HepG2 (cell line): ENCODE data around the gene TPR. TPM values are rescaled to one million over a fixed set of nuclear protein-coding genes. Genes with fewer than 3 reads are reported as not detected.

ENCODE experiments used
- ATAC-seq: fragments of 200-7000 bp; cut with Tn5 transposase; 3 replicates; pipeline ENCODE4 v1.9.1; 2020; ENCODE audit warnings: mild to moderate bottlenecking, moderate library complexity
- BruUV-seq: library from RNA; stranded (reverse); fragments of 400-500 nt; replicated peaks from 2 replicates; lab custom pipeline; 2021; lab: Mats Ljungman, UMichigan
- CTCF ChIA-PET: fragments of 300-600 bp; formaldehyde crosslinking; extraction: SDS; loops from one replicate; lab custom pipeline; 2021; ENCODE audit warnings: low total read pairs, inconsistent platforms, low intra/inter-chr PET ratio; lab: Yijun Ruan, JAX
- POLR2A ChIA-PET: fragments of 350-600 bp; sonication (Branson Sonifier 250); formaldehyde crosslinking; loops from one replicate; lab custom pipeline; 2020; ENCODE audit warnings: antibody characterized with exemption, inconsistent platforms; lab: Yijun Ruan, JAX
- DNase-seq: peaks from one replicate; pipeline ENCODE4 v3.0.0-alpha.2; 2015; ENCODE audit warnings: low spot score
- FAIRE-seq: peaks from 3 replicates; lab custom pipeline; 2011; peaks lifted over from hg19 to GRCh38; lab: Jason Lieb, UNC
- H2AFZ ChIP-seq: one replicate; pipeline ENCODE4 v1.6.1; 2011; ENCODE audit warnings: low read length, inconsistent platforms
- H3K27ac ChIP-seq: fragments of 300-600 bp; 3 replicates; pipeline ENCODE4 v1.8.0; 2011; ENCODE audit warnings: mixed run types, mild to moderate bottlenecking, mixed read lengths, low read length, inconsistent platforms; ENCODE audit not compliant: insufficient read depth; ENCODE audit errors: extremely low read length
- H3K27me3 ChIP-seq, 2 experiments: fragments of 200-600 bp in 1 of 2; 2 replicates in 1 of 2; 3 replicates in 1 of 2; pipeline versions ENCODE4 v1.6.0 to v1.8.0; 2011; ENCODE audit warnings: low read length in 2 of 2, mild to moderate bottlenecking in 2 of 2, moderate library complexity in 2 of 2, inconsistent platforms in 1 of 2; ENCODE audit not compliant: insufficient read depth in 2 of 2, control insufficient read depth in 1 of 2
- H3K36me3 ChIP-seq, 2 experiments: fragments of 200-600 bp in 1 of 2; replicated peaks in 1 of 2; 2 replicates in 1 of 2; 3 replicates in 1 of 2; pipeline versions ENCODE4 v1.5.1 to v1.8.0; 2011; ENCODE audit warnings: low read length in 2 of 2, inconsistent platforms in 1 of 2; ENCODE audit not compliant: insufficient read depth in 2 of 2, control insufficient read depth in 1 of 2
- H3K4me1 ChIP-seq: 2 replicates; pipeline ENCODE4 v1.5.1; 2012; ENCODE audit warnings: low read length, inconsistent platforms; ENCODE audit not compliant: insufficient read depth
- H3K4me2 ChIP-seq: 2 replicates; pipeline ENCODE4 v1.6.0; 2011; ENCODE audit warnings: low read depth, low read length, inconsistent platforms
- H3K4me3 ChIP-seq, 3 experiments: fragments of 200-600 bp in 1 of 3; sonication (generic), shearing (Covaris generic) in 1 of 3; replicated peaks in 1 of 3; 2 replicates each; pipeline ENCODE4 v1.5.1; 2011 to 2016; ENCODE audit warnings: low read length in 3 of 3, inconsistent platforms in 2 of 3, low read depth in 2 of 3, mild to moderate bottlenecking in 2 of 3, control low read depth in 1 of 3, mixed read lengths in 1 of 3; ENCODE audit not compliant: insufficient read depth in 1 of 3
- H3K79me2 ChIP-seq: one replicate; pipeline ENCODE4 v1.6.1; 2011; ENCODE audit warnings: low read length, inconsistent platforms; ENCODE audit not compliant: insufficient read depth
- H3K9ac ChIP-seq: 2 replicates; pipeline ENCODE4 v1.6.0; 2011; ENCODE audit warnings: mild to moderate bottlenecking, low read depth, low read length, inconsistent platforms; ENCODE audit not compliant: insufficient read depth
- H3K9me3 ChIP-seq: 2 replicates; pipeline ENCODE4 v1.5.1; 2012; ENCODE audit warnings: mild to moderate bottlenecking, low read length
- H4K20me1 ChIP-seq: 2 replicates; pipeline ENCODE4 v1.6.0; 2011; ENCODE audit warnings: inconsistent platforms, mild to moderate bottlenecking, low read length, moderate library complexity; ENCODE audit not compliant: insufficient read depth
- KDM6A ChIP-seq: IDR thresholded peaks from 2 replicates; pipeline ENCODE4 v1.6.1; 2016; ENCODE audit warnings: low read depth
- MYC ChIP-seq: sonication (generic); formaldehyde crosslinking; IDR thresholded peaks from 2 replicates; pipeline ENCODE4 v1.9.0; 2021; ENCODE audit warnings: missing genetic modification reagents, borderline replicate concordance
- REL ChIP-seq: sonication (generic); formaldehyde crosslinking; conservative IDR thresholded peaks from 2 replicates; pipeline ENCODE4 v1.8.0; 2022; ENCODE audit warnings: mild to moderate bottlenecking, missing genetic modification reagents, moderate library complexity
- ZNF318 ChIP-seq: sonication (generic); formaldehyde crosslinking; IDR thresholded peaks from 2 replicates; pipeline ENCODE4 v1.4.0; 2020; ENCODE audit warnings: mild to moderate bottlenecking, missing genetic modification reagents
- WGBS: methylation state at CpG from one replicate; pipeline ENCODE4 v1.1.6; 2017; ENCODE audit warnings: low lambda C conversion rate; 5-methylcytosine and 5-hydroxymethylcytosine counted together
- in situ Hi-C: cut with HindIII; loops from 2 replicates; pipeline ENCODE4 v1.10.0; 2017; ENCODE audit warnings: low pct_unique_long_range_greater_than_20kb; ENCODE audit not compliant: extremely low pct_ligation_motif_present
- intact Hi-C: fragments of 100-400 bp; cut with micrococcal nuclease; formaldehyde crosslinking; loops from one replicate; pipeline ENCODE4 v1.10.0; 2022; ENCODE audit not compliant: unreplicated experiment
- polyA plus RNA-seq, 8 experiments: library from polyadenylated mRNA; depleted of rRNA in 3 of 8; stranded (reverse) in 7 of 8; unstranded in 1 of 8; fragments of >200 nt; fragmentation: Illumina TruSeq in 4 of 8; extraction: Trizol in 4 of 8; gene quantifications; 2 replicates each; pipeline versions ENCODE4 v1.2.1 to v1.2.3, GENCODE V29; 2011 to 2016; ENCODE audit warnings: low read depth in 4 of 8, missing spikeins in 1 of 8, mixed read lengths in 1 of 8; ENCODE audit not compliant: insufficient read depth in 1 of 8
- total RNA-seq, 5 experiments: library from RNA; depleted of rRNA; stranded (reverse); fragments of >200 nt; fragmentation: Illumina TruSeq; extraction: Trizol; gene quantifications; 2 replicates each; pipeline ENCODE4 v1.2.3, GENCODE V29; 2016; ENCODE audit warnings: low read depth in 1 of 5
- TF ChIP-seq, protein P1 (sequence below), 2 experiments: IDR thresholded peaks; 2 replicates each; pipeline ENCODE4 v1.6.1; 2011 to 2012; ENCODE audit warnings: low read length in 2 of 2, borderline replicate concordance in 1 of 2, low read depth in 1 of 2, mild to moderate bottlenecking in 1 of 2, moderate library complexity in 1 of 2
- TF ChIP-seq, protein P2 (sequence below): sonication (generic); formaldehyde crosslinking; IDR thresholded peaks from 2 replicates; pipeline ENCODE4 v1.9.0; 2022; ENCODE audit warnings: missing genetic modification reagents, mild to moderate bottlenecking, borderline replicate concordance

Gene TPR
- total and polyA plus RNA-seq, 2 of the 13 experiments (the other 11 are each of a cell fraction or from before 2014, with no cell fraction given) = 78.9 to 81.7 TPM

DNA sequence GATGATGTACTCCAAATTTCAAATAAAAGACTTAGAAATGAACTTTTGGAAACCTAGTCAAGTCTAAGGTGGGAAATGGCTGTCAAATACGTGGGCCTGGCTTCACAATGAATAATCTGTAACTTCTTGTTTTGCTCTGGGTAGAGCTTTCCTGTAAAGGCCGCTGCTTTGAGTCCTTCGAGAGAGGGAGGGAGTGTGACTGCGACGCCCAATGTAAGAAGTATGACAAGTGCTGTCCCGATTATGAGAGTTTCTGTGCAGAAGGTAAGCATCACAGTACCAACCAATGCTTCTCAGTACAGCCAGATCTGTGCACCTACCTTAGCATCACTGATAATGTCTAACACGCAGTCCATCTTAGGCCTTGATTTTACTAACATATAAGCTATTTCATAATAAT is 73.6 kb downstream of the TPR start:
- DNase-seq (no peak), ATAC-seq (no peak), FAIRE-seq (no peak)
- H3K36me3 ChIP-seq = no peaks in the 10 kb centered on the region
- H3K9me3 ChIP-seq = no peaks in the 10 kb centered on the region
- whole genome bisulfite sequencing = 42% methylated on average over 7 of the region's 7 CpGs
- H3K4me3 ChIP-seq = no peak overlapping the region
- TF ChIP-seq KDM6A (no peak), MYC (no peak), REL (CRISPR knock-in tag) (no peak), ZNF318 (CRISPR knock-in tag) (no peak)
- TF ChIP-seq, protein P1, sequence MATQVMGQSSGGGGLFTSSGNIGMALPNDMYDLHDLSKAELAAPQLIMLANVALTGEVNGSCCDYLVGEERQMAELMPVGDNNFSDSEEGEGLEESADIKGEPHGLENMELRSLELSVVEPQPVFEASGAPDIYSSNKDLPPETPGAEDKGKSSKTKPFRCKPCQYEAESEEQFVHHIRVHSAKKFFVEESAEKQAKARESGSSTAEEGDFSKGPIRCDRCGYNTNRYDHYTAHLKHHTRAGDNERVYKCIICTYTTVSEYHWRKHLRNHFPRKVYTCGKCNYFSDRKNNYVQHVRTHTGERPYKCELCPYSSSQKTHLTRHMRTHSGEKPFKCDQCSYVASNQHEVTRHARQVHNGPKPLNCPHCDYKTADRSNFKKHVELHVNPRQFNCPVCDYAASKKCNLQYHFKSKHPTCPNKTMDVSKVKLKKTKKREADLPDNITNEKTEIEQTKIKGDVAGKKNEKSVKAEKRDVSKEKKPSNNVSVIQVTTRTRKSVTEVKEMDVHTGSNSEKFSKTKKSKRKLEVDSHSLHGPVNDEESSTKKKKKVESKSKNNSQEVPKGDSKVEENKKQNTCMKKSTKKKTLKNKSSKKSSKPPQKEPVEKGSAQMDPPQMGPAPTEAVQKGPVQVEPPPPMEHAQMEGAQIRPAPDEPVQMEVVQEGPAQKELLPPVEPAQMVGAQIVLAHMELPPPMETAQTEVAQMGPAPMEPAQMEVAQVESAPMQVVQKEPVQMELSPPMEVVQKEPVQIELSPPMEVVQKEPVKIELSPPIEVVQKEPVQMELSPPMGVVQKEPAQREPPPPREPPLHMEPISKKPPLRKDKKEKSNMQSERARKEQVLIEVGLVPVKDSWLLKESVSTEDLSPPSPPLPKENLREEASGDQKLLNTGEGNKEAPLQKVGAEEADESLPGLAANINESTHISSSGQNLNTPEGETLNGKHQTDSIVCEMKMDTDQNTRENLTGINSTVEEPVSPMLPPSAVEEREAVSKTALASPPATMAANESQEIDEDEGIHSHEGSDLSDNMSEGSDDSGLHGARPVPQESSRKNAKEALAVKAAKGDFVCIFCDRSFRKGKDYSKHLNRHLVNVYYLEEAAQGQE (IDR thresholded peaks at IDR 0.05; ENCODE audit: borderline replicate concordance in 1 of 2, low read depth in 1 of 2, low read length in 2 of 2) = no peak
- TF ChIP-seq, protein P2, sequence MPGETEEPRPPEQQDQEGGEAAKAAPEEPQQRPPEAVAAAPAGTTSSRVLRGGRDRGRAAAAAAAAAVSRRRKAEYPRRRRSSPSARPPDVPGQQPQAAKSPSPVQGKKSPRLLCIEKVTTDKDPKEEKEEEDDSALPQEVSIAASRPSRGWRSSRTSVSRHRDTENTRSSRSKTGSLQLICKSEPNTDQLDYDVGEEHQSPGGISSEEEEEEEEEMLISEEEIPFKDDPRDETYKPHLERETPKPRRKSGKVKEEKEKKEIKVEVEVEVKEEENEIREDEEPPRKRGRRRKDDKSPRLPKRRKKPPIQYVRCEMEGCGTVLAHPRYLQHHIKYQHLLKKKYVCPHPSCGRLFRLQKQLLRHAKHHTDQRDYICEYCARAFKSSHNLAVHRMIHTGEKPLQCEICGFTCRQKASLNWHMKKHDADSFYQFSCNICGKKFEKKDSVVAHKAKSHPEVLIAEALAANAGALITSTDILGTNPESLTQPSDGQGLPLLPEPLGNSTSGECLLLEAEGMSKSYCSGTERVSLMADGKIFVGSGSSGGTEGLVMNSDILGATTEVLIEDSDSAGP (CRISPR knock-in tag) = no peak
- CTCF ChIA-PET = no interaction called here
- BruUV-seq = no TSS peak
- H2AFZ ChIP-seq = no peak overlapping the region
- no peaks in the 10 kb centered on the region for H4K20me1 ChIP-seq
- H3K4me1 ChIP-seq = no peaks in the 10 kb centered on the region
- no peak overlapping the region for H3K4me2 ChIP-seq
- no peaks in the 10 kb centered on the region for H3K79me2 ChIP-seq
- H3K27me3 ChIP-seq = peaks cover 0 to 3% of the 10 kb centered on the region in 2 experiments; a peak in 1 of 5 replicates
- in situ Hi-C loops = no loop called here
- POLR2A ChIA-PET = no interaction called here
- no peak overlapping the region for H3K9ac ChIP-seq
- H3K27ac ChIP-seq = no peak overlapping the region
- intact Hi-C loops = no loop called here
